GM12878 (cell line): ENCODE measurements around the gene PCLO. TPM values are rescaled to one million over a fixed set of nuclear protein-coding genes. Genes with fewer than 3 reads are reported as not detected.

Experiments used
- ATAC-seq: fragments of 200-7000 bp; cut with Tn5 transposase; 3 replicates; pipeline ENCODE4 v1.9.1; 2020; ENCODE audit warnings: mild to moderate bottlenecking, moderate library complexity
- BruUV-seq: library from RNA; stranded (reverse); fragments of 400-500 nt; replicated peaks from 2 replicates; lab custom pipeline; 2021; lab: Mats Ljungman, UMichigan
- CTCF ChIA-PET: fragments of 300-600 bp; sonication (Branson Sonifier 250); formaldehyde crosslinking; extraction: SDS; loops from one replicate; lab custom pipeline; 2021; ENCODE audit warnings: inconsistent platforms; lab: Yijun Ruan, JAX
- POLR2A ChIA-PET: fragments of 350-600 bp; formaldehyde crosslinking; extraction: SDS; loops from one replicate; lab custom pipeline; 2021; ENCODE audit warnings: inconsistent platforms; lab: Charles Lee
- RAD21 ChIA-PET: fragments of 300-600 bp; sonication (Branson Sonifier 250); formaldehyde crosslinking; loops from one replicate; lab custom pipeline; 2023; ENCODE audit warnings: antibody characterized with exemption; ENCODE audit not compliant: unreplicated experiment; lab: Charles Lee
- SMC1A ChIA-PET: fragments of 300-600 bp; sonication (Branson Sonifier 250); formaldehyde crosslinking; loops from one replicate; lab custom pipeline; 2023; ENCODE audit not compliant: unreplicated experiment, uncharacterized antibody; lab: Charles Lee
- DNase-seq: peaks from one replicate; pipeline ENCODE4 v3.0.0-alpha.2; 2011; ENCODE audit warnings: low read depth, low spot score
- FAIRE-seq: peaks from 3 replicates; lab custom pipeline; 2011; peaks lifted over from hg19 to GRCh38; lab: Jason Lieb, UNC
- H2AFZ ChIP-seq: 2 replicates; pipeline ENCODE4 v1.6.0; 2011; ENCODE audit warnings: low read depth, low read length, control low read depth; ENCODE audit not compliant: control insufficient read depth
- H3K27ac ChIP-seq: 2 replicates; pipeline ENCODE4 v1.5.1; 2011; ENCODE audit warnings: control low read depth; ENCODE audit not compliant: control insufficient read depth, insufficient read depth
- H3K27me3 ChIP-seq, 2 experiments: replicated peaks in 1 of 2; 2 replicates each; pipeline versions ENCODE4 v1.6.0 to v1.6.1; 2011; ENCODE audit warnings: low read length in 1 of 2; ENCODE audit not compliant: control insufficient read depth in 2 of 2, insufficient read depth in 2 of 2
- H3K36me3 ChIP-seq, 2 experiments: 2 replicates each; pipeline ENCODE4 v1.5.1; 2011; ENCODE audit warnings: low read length in 1 of 2; ENCODE audit not compliant: control insufficient read depth in 2 of 2, insufficient read depth in 2 of 2
- H3K4me1 ChIP-seq: 2 replicates; pipeline ENCODE4 v1.6.1; 2011; ENCODE audit warnings: mild to moderate bottlenecking, low read length, moderate library complexity, mixed read lengths; ENCODE audit not compliant: control insufficient read depth, insufficient read depth
- H3K4me2 ChIP-seq: 2 replicates; pipeline ENCODE4 v1.6.0; 2011; ENCODE audit warnings: control low read depth; ENCODE audit not compliant: control insufficient read depth, insufficient read depth
- H3K4me3 ChIP-seq: fragments of 200-600 bp; sonication (generic); 2 replicates; pipeline ENCODE4 v1.5.1; 2016
- H3K79me2 ChIP-seq: 2 replicates; pipeline ENCODE4 v1.6.0; 2011; ENCODE audit warnings: low read length; ENCODE audit not compliant: control insufficient read depth, insufficient read depth
- H3K9ac ChIP-seq: 2 replicates; pipeline ENCODE4 v1.8.0; 2011; ENCODE audit warnings: low read length, control low read depth, mixed read lengths; ENCODE audit not compliant: control insufficient read depth, insufficient read depth
- H3K9me3 ChIP-seq: replicated peaks from 3 replicates; pipeline ENCODE4 v1.5.1; 2011; ENCODE audit warnings: mild to moderate bottlenecking, low read length; ENCODE audit not compliant: control insufficient read depth, insufficient read depth
- H4K20me1 ChIP-seq: 2 replicates; pipeline ENCODE4 v1.6.0; 2011; ENCODE audit not compliant: control insufficient read depth, insufficient read depth
- ATF3 ChIP-seq: IDR thresholded peaks from 2 replicates; pipeline ENCODE4 v1.6.1; 2011; ENCODE audit warnings: low read depth, mild to moderate bottlenecking, low read length, moderate library complexity, borderline replicate concordance; ENCODE audit errors: extremely low read depth
- ATF7 ChIP-seq: fragments of 450-650 bp; IDR thresholded peaks from 2 replicates; pipeline ENCODE4 v1.6.1; 2016; ENCODE audit warnings: low read depth, mild to moderate bottlenecking
- CBX5 ChIP-seq: sonication (generic); IDR thresholded peaks from 2 replicates; pipeline ENCODE4 v1.6.1; 2016; ENCODE audit warnings: low read depth, moderate library complexity, mild to moderate bottlenecking, inconsistent platforms
- CHD4 ChIP-seq: fragments of 200-600 bp; sonication (generic); IDR thresholded peaks from 2 replicates; pipeline ENCODE4 v1.6.1; 2016; ENCODE audit warnings: mild to moderate bottlenecking
- EZH2 ChIP-seq: IDR thresholded peaks from 2 replicates; pipeline ENCODE4 v1.6.1; 2012; ENCODE audit warnings: low read depth, mild to moderate bottlenecking, control low read depth, inconsistent platforms, low read length, borderline replicate concordance; ENCODE audit not compliant: control insufficient read depth
- GATAD2B ChIP-seq: fragments of 450-650 bp; conservative IDR thresholded peaks from 2 replicates; pipeline ENCODE4 v1.6.1; 2017; ENCODE audit warnings: low read depth, mild to moderate bottlenecking, moderate library complexity
- NFXL1 ChIP-seq: fragments of 450-650 bp; IDR thresholded peaks from 2 replicates; pipeline ENCODE4 v1.6.1; 2017; ENCODE audit warnings: antibody characterized with exemption, mild to moderate bottlenecking, borderline replicate concordance
- NRF1 ChIP-seq: conservative IDR thresholded peaks from 2 replicates; pipeline ENCODE4 v1.6.1; 2011; ENCODE audit warnings: mild to moderate bottlenecking, low read depth, low read length, improper control_type of control experiment
- POLR2AphosphoS2 ChIP-seq: IDR thresholded peaks from 2 replicates; pipeline ENCODE4 v1.6.1; 2011; ENCODE audit warnings: low read depth, mild to moderate bottlenecking, low read length, improper control_type of control experiment, moderate library complexity
- PRDM15 ChIP-seq: fragments of 450-650 bp; formaldehyde crosslinking; IDR thresholded peaks from 2 replicates; pipeline ENCODE4 v1.4.0; 2020; ENCODE audit warnings: mild to moderate bottlenecking, moderate library complexity
- RB1 ChIP-seq: fragments of 450-650 bp; formaldehyde crosslinking; IDR thresholded peaks from 2 replicates; pipeline ENCODE4 v1.6.1; 2017; ENCODE audit warnings: mild to moderate bottlenecking, borderline replicate concordance
- RUNX3 ChIP-seq: IDR thresholded peaks from 2 replicates; pipeline ENCODE4 v1.6.1; 2012; ENCODE audit warnings: low read length, inconsistent platforms
- SIX5 ChIP-seq: IDR thresholded peaks from 2 replicates; pipeline ENCODE4 v1.6.1; 2011; ENCODE audit warnings: mild to moderate bottlenecking, low read depth, low read length, moderate library complexity; ENCODE audit not compliant: severe bottlenecking
- SRF ChIP-seq, 2 experiments: IDR thresholded peaks; 2 replicates each; pipeline ENCODE4 v1.6.1; 2011; ENCODE audit warnings: low read depth in 2 of 2, low read length in 2 of 2, mild to moderate bottlenecking in 1 of 2, moderate library complexity in 1 of 2
- YY1 ChIP-seq: IDR thresholded peaks from 2 replicates; pipeline ENCODE4 v1.6.1; 2011; ENCODE audit warnings: low read depth, mild to moderate bottlenecking, low read length
- ZNF622 ChIP-seq: fragments of 450-650 bp; IDR thresholded peaks from 2 replicates; pipeline ENCODE4 v1.6.1; 2017; ENCODE audit warnings: mild to moderate bottlenecking, inconsistent platforms
- ZSCAN29 ChIP-seq: fragments of 450-650 bp; IDR thresholded peaks from 2 replicates; pipeline ENCODE4 v1.6.1; 2017; ENCODE audit warnings: mild to moderate bottlenecking, moderate library complexity
- WGBS: methylation state at CpG from one replicate; pipeline ENCODE4 v1.1.6; 2016; ENCODE audit warnings: low lambda C conversion rate; ENCODE audit not compliant: insufficient replicate concordance, insufficient coverage; ENCODE audit errors: missing lambda C conversion rate; 5-methylcytosine and 5-hydroxymethylcytosine counted together
- in situ Hi-C: fragments of 300-500 bp; cut with MboI; formaldehyde crosslinking; loops from 9 replicates; pipeline ENCODE4 v1.14.3; 2018; ENCODE audit warnings: mixed read lengths
- intact Hi-C: fragments of 100-400 bp; cut with micrococcal nuclease; formaldehyde crosslinking; loops from one replicate; pipeline ENCODE4 v1.14.2; 2022; ENCODE audit not compliant: unreplicated experiment
- polyA plus RNA-seq, 11 experiments: library from polyadenylated mRNA; depleted of rRNA in 4 of 11; unstranded in 6 of 11; stranded (reverse) in 5 of 11; fragments of >200 nt; fragmentation: Nextera tagmentation in 4 of 11; fragmentation: Illumina TruSeq in 1 of 11; extraction: Ambion mirVana in 4 of 11; extraction: Trizol in 1 of 11; gene quantifications; 1 replicate in 1 of 11; 2 replicates in 10 of 11; pipeline versions ENCODE4 v1.2.1 to v1.2.3, GENCODE V29; 2011 to 2016; ENCODE audit warnings: inconsistent platforms in 2 of 11, missing spikeins in 2 of 11, low read depth in 1 of 11
- total RNA-seq, 4 experiments: library from RNA; depleted of rRNA in 3 of 4; stranded (reverse); fragments of >200 nt in 3 of 4; fragmentation: Illumina TruSeq in 1 of 4; extraction: Trizol in 1 of 4; gene quantifications; 2 replicates each; pipeline versions ENCODE4 v1.2.1 to v1.2.3, GENCODE V29; 2013 to 2021

The PCLO gene
- total and polyA plus RNA-seq, 10 of the 15 experiments (the other 5 are each of a cell fraction or from before 2014, with no cell fraction given): 0.01 to 0.08 (median 0.03) TPM; not detected in 6

- no peaks in the 10 kb centered on the region for H3K79me2 ChIP-seq
- H3K9me3 ChIP-seq: no peaks in the 10 kb centered on the region
- H3K4me1 ChIP-seq: no peaks in the 10 kb centered on the region
- H2AFZ ChIP-seq: no peak overlapping the region
- ChIA-PET CTCF (no interaction called here), SMC1A (no interaction called here), RAD21 (no interaction called here)
- in situ Hi-C loops: no loop called here
- ATAC-seq (no peak), DNase-seq (no peak)
- intact Hi-C loops: no loop called here
- H4K20me1 ChIP-seq: no peaks in the 10 kb centered on the region
- no peaks in the 10 kb centered on the region for H3K27me3 ChIP-seq
- no peak overlapping the region for H3K9ac ChIP-seq
- H3K4me2 ChIP-seq: no peak overlapping the region
- no peaks in the 10 kb centered on the region for H3K36me3 ChIP-seq
- BruUV-seq: no TSS peak
- H3K4me3 ChIP-seq: no peak overlapping the region
- TF ChIP-seq SRF (IDR thresholded peaks at IDR 0.05; ENCODE audit: low read depth in 2 of 2, low read length in 2 of 2) (no peak), YY1 (no peak), EZH2 (no peak), ZNF622 (no peak), ATF3 (no peak), ZSCAN29 (no peak), RUNX3 (no peak), SIX5 (no peak), CBX5 (no peak)
- TF ChIP-seq, all 136 proteins: peak for 0
- H3K27ac ChIP-seq: no peak overlapping the region
- POLR2A ChIA-PET: no interaction called here
- no peak for FAIRE-seq
- 5% methylated on average over 1 of the region's 1 CpG for WGBS
Observed at GRCh38 chr7:83020161-83020560, 142.5 kb downstream of the PCLO start.

GRCh38 chr7:83015916-83016315 is 146.8 kb downstream of the PCLO start:
- SMC1A ChIA-PET: no interaction called here
- Histone ChIP-seq H3K27ac (no peak overlapping the region), H3K9me3 (no peaks in the 10 kb centered on the region), H3K79me2 (no peaks in the 10 kb centered on the region), H3K9ac (no peak overlapping the region), H3K36me3 (no peaks in the 10 kb centered on the region), H2AFZ (no peak overlapping the region), H3K27me3 (no peaks in the 10 kb centered on the region), H3K4me3 (no peak overlapping the region), H3K4me2 (no peak overlapping the region), H4K20me1 (no peaks in the 10 kb centered on the region), H3K4me1 (no peaks in the 10 kb centered on the region)
- intact Hi-C loops: no loop called here
- no TSS peak for BruUV-seq
- CTCF ChIA-PET: no interaction called here
- WGBS: 0% methylated on average over 2 of the region's 2 CpGs
- in situ Hi-C loops: no loop called here
- no peak for ATAC-seq
- FAIRE-seq: no peak
- RAD21 ChIA-PET: no interaction called here
- no peak for DNase-seq
- POLR2A ChIA-PET: no interaction called here
- TF ChIP-seq ATF7 (no peak), NRF1 (no peak), GATAD2B (no peak), POLR2AphosphoS2 (no peak), CHD4 (no peak), PRDM15 (CRISPR knock-in tag) (no peak), RB1 (no peak), NFXL1 (no peak)
